ENCODE measurements around the gene TSPAN14. TPM values are rescaled to one million over a fixed set of nuclear protein-coding genes. Genes with fewer than 3 reads are reported as not detected.

TSPAN14 gene
- total and polyA plus RNA-seq, 2 of the 8 experiments (the other 6 are each of a cell fraction or from before 2014, with no cell fraction given) = 47.4 to 57.8 TPM

DNA sequence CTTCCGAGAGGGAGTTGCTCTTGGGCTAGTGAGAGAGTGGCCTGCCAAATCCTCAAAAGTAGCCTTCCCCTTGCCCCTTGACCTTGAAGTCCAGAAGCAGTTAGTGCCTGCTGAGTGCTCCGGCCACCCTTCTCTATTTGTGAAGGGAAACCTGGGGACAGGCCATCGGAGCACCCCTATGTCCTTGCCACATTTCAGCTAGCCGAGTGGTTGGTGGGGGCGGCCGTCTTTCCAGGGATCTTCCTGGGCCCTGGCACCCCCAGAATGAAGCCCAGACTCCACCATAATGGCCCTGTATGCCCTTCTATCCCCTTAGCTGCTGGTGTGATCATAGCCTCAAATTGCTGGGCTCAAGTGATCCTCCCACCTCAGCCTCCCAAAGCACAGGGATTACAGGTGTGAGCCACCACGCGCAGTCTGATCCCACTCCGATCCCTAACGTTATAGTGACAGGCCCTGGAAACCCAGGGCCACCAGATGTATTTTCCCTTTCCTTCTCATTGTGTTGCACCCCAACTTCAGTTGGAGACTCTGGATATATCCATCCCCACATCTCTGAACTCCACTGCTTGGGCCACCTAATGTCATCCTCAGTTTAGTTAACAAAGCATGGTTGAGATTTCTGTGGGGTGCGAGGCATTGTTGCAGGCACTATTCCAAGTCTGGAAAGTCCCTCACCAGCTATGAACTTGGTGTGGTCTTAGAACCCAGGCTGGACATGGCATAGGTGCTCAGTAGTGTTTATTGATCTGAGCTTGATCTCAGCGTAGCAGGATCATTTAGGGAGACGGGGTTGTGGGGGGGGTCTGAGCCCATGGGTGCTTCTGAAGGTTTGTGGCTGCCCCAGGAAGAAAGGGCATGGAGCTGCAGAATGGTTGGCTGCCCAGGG, 1.6 kb downstream of the TSPAN14 start:
- H3K23ac ChIP-seq (ENCODE audit: insufficient read length) = no peak overlapping the region
- no peak overlapping the region for H3K18ac ChIP-seq (ENCODE audit: extremely low read depth, low read length)
- H3K56ac ChIP-seq (replicated peaks; ENCODE audit: insufficient read length, low read depth, low read length) = no peak overlapping the region
- no peaks in the 10 kb centered on the region for H3K9me3 ChIP-seq (ENCODE audit: insufficient read depth in 2 of 2, low read depth in 1 of 2, low read length in 1 of 2)
- H4K20me1 ChIP-seq (replicated peaks in 1 of 2; ENCODE audit: control insufficient read depth in 1 of 2, insufficient read depth in 2 of 2, low read length in 2 of 2) = peaks cover 21 to 40% of the 10 kb centered on the region in 2 experiments
- H2BK5ac ChIP-seq (ENCODE audit: low read depth, low read length) = peak overlapping the region; percentile 35; the same call in 1 of the 2 replicates
- peak overlapping the region; percentile 30 for H3K4ac ChIP-seq (replicated peaks; ENCODE audit: insufficient read length, low read depth, low read length)
- 78% methylated on average over 13 of the region's 13 CpGs; no CpG with 5 or more reads in 1 of the 2 experiments for WGBS, 2 experiments (ENCODE audit: extremely low coverage in 1 of 2, insufficient coverage in 1 of 2, insufficient read length in 1 of 2, insufficient replicate concordance in 2 of 2, low coverage in 1 of 2, low lambda C conversion rate in 2 of 2, missing lambda C conversion rate in 1 of 2)
- peak overlapping the region; percentile 71 to 98 (median 85) for H3K4me3 ChIP-seq (ENCODE audit: extremely low read depth in 1 of 4, insufficient read depth in 2 of 4, low read depth in 3 of 4, low read length in 4 of 4)
- H2AK5ac ChIP-seq (ENCODE audit: low read depth, low read length) = no peak overlapping the region; the same call in 1 of the 2 replicates
- CTCF ChIA-PET (ENCODE audit: partially characterized antibody) = interaction anchor here (1.4 to 38.4 kb wide), 4 partner anchors 4 to 77 kb away, joined by 4 to 1263 read pairs (median 456); partner anchors contain the start of gene TSPAN14
- no peak overlapping the region for H2BK12ac ChIP-seq (ENCODE audit: low read depth, low read length)
- FAIRE-seq (no peak), DNase-seq (ENCODE audit: low read depth in 1 of 2, low spot score in 2 of 2) (no peak)
- no peak overlapping the region for H2BK120ac ChIP-seq (replicated peaks; ENCODE audit: low read depth, low read length)
- H3K23me2 ChIP-seq (ENCODE audit: low read depth, low read length) = peaks cover 9% of the 10 kb centered on the region; the same call in 1 of the 2 replicates
- peak overlapping the region in 3 of 4 experiments; percentile 35 to 83 (median 72); a peak in 5 of 7 replicates for H3K9ac ChIP-seq (replicated peaks in 1 of 4; ENCODE audit: extremely low read depth in 1 of 4, low read depth in 3 of 4, low read length in 3 of 4)
- peaks cover 14% of the 10 kb centered on the region for H3K79me1 ChIP-seq (ENCODE audit: low read depth, low read length)
- H4K5ac ChIP-seq (ENCODE audit: insufficient read length, low read depth, low read length) = no peak overlapping the region
- H4K91ac ChIP-seq (replicated peaks; ENCODE audit: insufficient read length, low read length) = no peak overlapping the region
- H2BK15ac ChIP-seq (ENCODE audit: low read length) = no peak overlapping the region
- no peak overlapping the region; the same call in 1 of the 2 replicates for H3K27ac ChIP-seq (ENCODE audit: low read depth, low read length)
- H3K79me2 ChIP-seq (ENCODE audit: control insufficient read depth in 1 of 2, insufficient read depth in 2 of 2, low read length in 2 of 2) = peaks cover 16 to 55% of the 10 kb centered on the region in 2 experiments
- H3K27me3 ChIP-seq (replicated peaks in 1 of 4; ENCODE audit: control insufficient read depth in 3 of 4, extremely low read depth in 1 of 4, insufficient read depth in 3 of 4, low read length in 3 of 4) = peaks cover 0 to 4% (median 0%) of the 10 kb centered on the region in 4 experiments; a peak in 2 of 7 replicates
- H3K4me2 ChIP-seq (ENCODE audit: insufficient read depth in 1 of 2, low read depth in 2 of 2, low read length in 2 of 2) = peak overlapping the region; percentile 77 to 81
- TF ChIP-seq SRF (IDR thresholded peaks at IDR 0.05; ENCODE audit: low read depth, low read length) = no peak
- TF ChIP-seq POU5F1 (IDR thresholded peaks at IDR 0.05; ENCODE audit: low read depth, low read length) = no peak
- TF ChIP-seq GTF2F1 (IDR thresholded peaks at IDR 0.05; ENCODE audit: borderline replicate concordance, low read depth, low read length) = no peak
- no peak for TF ChIP-seq SAP30 (IDR thresholded peaks at IDR 0.05; ENCODE audit: insufficient read depth, insufficient replicate concordance, low read length)
- no peak for TF ChIP-seq KDM5A (IDR thresholded peaks at IDR 0.05; ENCODE audit: low read length)
- no peak for TF ChIP-seq SP4 (IDR thresholded peaks at IDR 0.05; ENCODE audit: low read length)
- no peak for TF ChIP-seq PHF8 (conservative IDR thresholded peaks at IDR 0.05; ENCODE audit: low read depth, low read length)
- no peak for TF ChIP-seq EZH2 (IDR thresholded peaks at IDR 0.05; ENCODE audit: low read depth, low read length, severe bottlenecking)
- TF ChIP-seq NRF1 (IDR thresholded peaks at IDR 0.05; ENCODE audit: low read depth, low read length) = no peak
- no peak for TF ChIP-seq SIRT6 (IDR thresholded peaks at IDR 0.05; ENCODE audit: low read length)
- H3K36me3 ChIP-seq (ENCODE audit: control insufficient read depth in 2 of 4, insufficient read depth in 4 of 4, low read length in 3 of 4) = no peaks in the 10 kb centered on the region
- H2BK20ac ChIP-seq (ENCODE audit: low read length) = no peak overlapping the region
- H3K14ac ChIP-seq (ENCODE audit: insufficient read length) = no peak overlapping the region
- H3K4me1 ChIP-seq (replicated peaks in 1 of 4; ENCODE audit: control insufficient read depth in 3 of 4, insufficient read depth in 4 of 4, low read length in 3 of 4) = peaks cover 28 to 37% (median 33%) of the 10 kb centered on the region in 4 experiments
- POLR2A ChIA-PET (ENCODE audit: partially characterized antibody) = interaction anchor here (0.6 to 1.2 kb wide), 4 partner anchors 9 to 52 kb away, joined by 3 to 5 read pairs (median 3); no protein-coding TSS in a partner anchor
- H4K8ac ChIP-seq (ENCODE audit: extremely low read depth, insufficient read depth, low read length) = peak overlapping the region; percentile 3; the same call in 1 of the 2 replicates
- H2AFZ ChIP-seq (ENCODE audit: low read length) = no peak overlapping the region
